ENCODE measurements around the gene ERN1.

DNA sequence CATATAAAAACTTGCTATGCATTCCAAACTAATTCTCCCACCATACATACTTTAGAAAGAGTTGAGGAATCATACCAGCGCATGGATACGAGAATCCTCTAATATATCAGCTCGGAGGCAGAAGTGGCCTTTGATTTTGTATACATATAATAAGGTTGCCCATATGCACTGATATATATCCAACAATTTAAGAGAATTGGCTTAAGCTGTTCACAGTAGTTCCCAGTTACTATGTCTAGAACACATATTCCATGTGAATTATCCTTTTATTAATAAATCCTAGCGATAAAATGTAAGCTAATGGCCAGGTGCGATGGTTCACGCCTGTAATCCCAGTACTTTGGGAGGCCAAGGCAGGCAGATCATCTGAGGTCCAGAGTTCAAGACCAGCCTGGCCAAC lies 19.3 kb upstream of the ERN1 start:
- TF ChIP-seq, protein P1, sequence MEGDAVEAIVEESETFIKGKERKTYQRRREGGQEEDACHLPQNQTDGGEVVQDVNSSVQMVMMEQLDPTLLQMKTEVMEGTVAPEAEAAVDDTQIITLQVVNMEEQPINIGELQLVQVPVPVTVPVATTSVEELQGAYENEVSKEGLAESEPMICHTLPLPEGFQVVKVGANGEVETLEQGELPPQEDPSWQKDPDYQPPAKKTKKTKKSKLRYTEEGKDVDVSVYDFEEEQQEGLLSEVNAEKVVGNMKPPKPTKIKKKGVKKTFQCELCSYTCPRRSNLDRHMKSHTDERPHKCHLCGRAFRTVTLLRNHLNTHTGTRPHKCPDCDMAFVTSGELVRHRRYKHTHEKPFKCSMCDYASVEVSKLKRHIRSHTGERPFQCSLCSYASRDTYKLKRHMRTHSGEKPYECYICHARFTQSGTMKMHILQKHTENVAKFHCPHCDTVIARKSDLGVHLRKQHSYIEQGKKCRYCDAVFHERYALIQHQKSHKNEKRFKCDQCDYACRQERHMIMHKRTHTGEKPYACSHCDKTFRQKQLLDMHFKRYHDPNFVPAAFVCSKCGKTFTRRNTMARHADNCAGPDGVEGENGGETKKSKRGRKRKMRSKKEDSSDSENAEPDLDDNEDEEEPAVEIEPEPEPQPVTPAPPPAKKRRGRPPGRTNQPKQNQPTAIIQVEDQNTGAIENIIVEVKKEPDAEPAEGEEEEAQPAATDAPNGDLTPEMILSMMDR (conservative IDR thresholded peaks at IDR 0.05), result no peak
- TF ChIP-seq ZFX (IDR thresholded peaks at IDR 0.05), result no peak
